Endothelial cell of umbilical vein (primary cell): ENCODE measurements around the gene SPEN.

Experiments used
- CTCF ChIP-seq, 2 donors: IDR thresholded peaks; 1 replicate in 1 of 2; 2 replicates in 1 of 2; pipeline ENCODE4 v1.5.1; 2011; ENCODE audit warnings: low read length in 2 of 2, mild to moderate bottlenecking in 2 of 2, moderate library complexity in 2 of 2, control low read depth in 1 of 2, inconsistent platforms in 1 of 2, low read depth in 1 of 2; ENCODE audit not compliant: insufficient read depth in 1 of 2; ENCODE audit errors: extremely low read depth in 1 of 2
- EZH2 ChIP-seq: IDR thresholded peaks from 2 replicates; pipeline ENCODE4 v1.6.1; 2012; ENCODE audit warnings: borderline replicate concordance, low read depth, mild to moderate bottlenecking, moderate library complexity, low read length, inconsistent platforms; ENCODE audit not compliant: severe bottlenecking
- MAX ChIP-seq: IDR thresholded peaks from 2 replicates; pipeline ENCODE4 v1.6.1; 2011; ENCODE audit not compliant: insufficient read depth, insufficient read length
- MYC ChIP-seq: IDR thresholded peaks from one replicate; pipeline ENCODE4 v1.6.1; 2011; ENCODE audit warnings: mild to moderate bottlenecking, low read depth, low read length
- POLR2A ChIP-seq: IDR thresholded peaks from 2 replicates; pipeline ENCODE4 v1.6.1; 2012; ENCODE audit warnings: low read depth, mild to moderate bottlenecking, control low read depth, low read length
- POLR2AphosphoS5 ChIP-seq: IDR thresholded peaks from 2 replicates; pipeline ENCODE4 v1.6.1; 2012; ENCODE audit warnings: low read depth, mild to moderate bottlenecking, control low read depth, low read length, moderate library complexity; ENCODE audit not compliant: insufficient read depth

GRCh38 chr1:15952317-15953258 is 105.1 kb downstream of the SPEN start:
- TF ChIP-seq CTCF (IDR thresholded peaks at IDR 0.05; ENCODE audit: extremely low read depth in 1 of 2, insufficient read depth in 1 of 2, low read depth in 1 of 2, low read length in 2 of 2) (no peak), EZH2 (no peak), POLR2A (peak; percentile 70), MAX (no peak), POLR2AphosphoS5 (peak; percentile 98), MYC (no peak)
